ACC112 (cell line): ENCODE results near the gene TRIM50.
"Not testable (repeated sequence)": the region's sequence is repeated elsewhere in the genome, so short reads cannot be mapped to it uniquely, and the experiment has no call there.

ENCODE experiments used
- H2AFZ ChIP-seq: fragments of 200-600 bp; sonication (generic); one replicate; pipeline ENCODE4 v1.6.0; 2017; ENCODE audit warnings: antibody characterized with exemption, low read length; ENCODE audit not compliant: unreplicated experiment
- H3K27ac ChIP-seq: fragments of 200-600 bp; sonication (generic); 2 replicates; pipeline ENCODE4 v1.5.1; 2014; ENCODE audit warnings: low read depth, mild to moderate bottlenecking, antibody characterized with exemption, low read length, moderate library complexity
- H3K27me3 ChIP-seq: fragments of 200-600 bp; sonication (generic); 2 replicates; pipeline ENCODE4 v1.6.1; 2014; ENCODE audit warnings: mild to moderate bottlenecking, antibody characterized with exemption, low read length, moderate library complexity, mixed read lengths; ENCODE audit not compliant: insufficient read depth
- H3K36me3 ChIP-seq: fragments of 200-600 bp; sonication (generic); 2 replicates; pipeline ENCODE4 v1.6.1; 2016; ENCODE audit warnings: mild to moderate bottlenecking, antibody characterized with exemption, low read length, moderate library complexity, mixed read lengths; ENCODE audit not compliant: insufficient read depth
- H3K4me1 ChIP-seq: fragments of 200-600 bp; sonication (generic); one replicate; pipeline ENCODE4 v1.6.1; 2016; ENCODE audit warnings: low read length, mixed read lengths; ENCODE audit not compliant: insufficient read depth, unreplicated experiment, control insufficient read depth
- H3K4me3 ChIP-seq: fragments of 200-600 bp; sonication (generic); 2 replicates; pipeline ENCODE4 v1.5.1; 2014; ENCODE audit warnings: mild to moderate bottlenecking, low read depth, low read length
- H3K79me2 ChIP-seq: fragments of 200-600 bp; sonication (generic); one replicate; pipeline ENCODE4 v1.6.0; 2016; ENCODE audit warnings: low read length; ENCODE audit not compliant: control insufficient read depth, unreplicated experiment, insufficient read depth

The TRIM50 gene

DNA sequence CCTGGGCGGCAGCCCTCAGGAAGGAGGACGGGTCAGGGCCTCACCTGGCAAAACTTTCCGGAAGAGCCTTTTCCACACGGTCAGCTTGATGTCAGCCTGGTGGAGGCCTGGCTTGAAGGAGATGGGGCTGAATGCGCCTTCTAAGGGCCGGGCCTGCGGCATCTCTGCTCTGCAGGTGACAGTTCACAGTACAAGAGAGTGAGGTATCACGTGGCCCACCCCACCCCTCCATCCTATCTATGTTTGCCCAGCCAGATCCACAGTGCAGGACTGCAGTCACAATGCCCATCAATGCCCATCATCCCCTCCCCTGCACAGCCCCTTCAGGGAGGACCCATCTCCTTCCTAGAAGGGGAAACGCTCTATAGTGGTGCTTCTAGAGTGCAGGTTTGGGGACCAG, 11.4 kb downstream of the TRIM50 start:
- H3K79me2 ChIP-seq = no peaks in the 10 kb centered on the region
- no peak overlapping the region for H3K27ac ChIP-seq
- no peak overlapping the region for H2AFZ ChIP-seq
- H3K36me3 ChIP-seq = no peaks in the 10 kb centered on the region
- H3K4me1 ChIP-seq = no peaks in the 10 kb centered on the region
- no peak overlapping the region for H3K4me3 ChIP-seq
- no peaks in the 10 kb centered on the region for H3K27me3 ChIP-seq

GRCh38 chr7:73314271-73314670, 13.6 kb downstream of the TRIM50 start:
- Histone ChIP-seq H3K27me3 (no peaks in the 10 kb centered on the region), H2AFZ (no peak overlapping the region)

GRCh38 chr7:73313521-73313906, 14.4 kb downstream of the TRIM50 start:
- Histone ChIP-seq H3K4me1 (no peaks in the 10 kb centered on the region), H3K79me2 (no peaks in the 10 kb centered on the region), H3K4me3 (no peak overlapping the region), H3K36me3 (no peaks in the 10 kb centered on the region), H3K27ac (no peak overlapping the region), H3K27me3 (no peaks in the 10 kb centered on the region), H2AFZ (no peak overlapping the region)

More at GRCh38 chr7:73314271-73314670, 13.6 kb downstream of the TRIM50 start:
- H3K4me3 ChIP-seq = no peak overlapping the region
- no peaks in the 10 kb centered on the region for H3K4me1 ChIP-seq
- no peaks in the 10 kb centered on the region for H3K36me3 ChIP-seq
- no peak overlapping the region for H3K27ac ChIP-seq
- no peaks in the 10 kb centered on the region for H3K79me2 ChIP-seq

DNA sequence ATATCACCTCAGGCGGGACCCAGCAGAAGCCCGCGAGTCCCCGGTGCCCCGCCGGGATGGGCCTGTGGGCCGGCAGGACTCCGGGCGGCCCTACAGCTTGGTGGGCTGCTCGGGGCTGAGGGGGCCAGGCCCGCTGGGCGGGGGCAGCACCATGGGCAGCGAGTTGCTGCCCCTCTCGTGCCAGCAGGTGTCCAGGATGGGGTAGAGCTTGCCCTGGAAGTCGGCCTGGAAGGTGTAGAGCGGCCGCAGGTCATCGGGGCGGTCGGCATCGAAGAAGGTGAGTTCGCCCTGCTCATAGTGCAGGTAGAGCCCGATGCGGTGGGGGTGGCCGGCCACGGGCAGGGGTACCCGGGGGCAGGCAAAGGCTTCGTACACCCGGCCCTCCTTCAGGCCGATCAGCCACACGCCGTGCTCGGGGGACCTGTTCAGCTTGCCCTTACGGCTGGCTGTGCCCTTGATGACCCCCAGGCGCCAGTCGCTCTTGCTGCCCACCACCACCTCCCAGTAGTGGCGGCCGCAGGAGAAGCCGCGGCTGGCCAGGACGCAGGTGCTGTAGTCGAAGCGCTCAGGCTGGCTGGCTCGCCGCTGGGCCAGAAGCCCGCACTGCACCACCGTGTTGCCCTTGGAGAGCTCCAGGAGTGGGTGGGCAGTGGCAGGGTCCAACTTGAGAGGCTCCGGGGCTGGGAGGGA, 14.9 kb downstream of the TRIM50 start:
- Histone ChIP-seq H3K27ac (no peak overlapping the region), H2AFZ (no peak overlapping the region), H3K4me1 (peaks cover under 1% of the 10 kb centered on the region), H3K36me3 (no peaks in the 10 kb centered on the region), H3K4me3 (no peak overlapping the region), H3K27me3 (no peaks in the 10 kb centered on the region), H3K79me2 (no peaks in the 10 kb centered on the region)

DNA sequence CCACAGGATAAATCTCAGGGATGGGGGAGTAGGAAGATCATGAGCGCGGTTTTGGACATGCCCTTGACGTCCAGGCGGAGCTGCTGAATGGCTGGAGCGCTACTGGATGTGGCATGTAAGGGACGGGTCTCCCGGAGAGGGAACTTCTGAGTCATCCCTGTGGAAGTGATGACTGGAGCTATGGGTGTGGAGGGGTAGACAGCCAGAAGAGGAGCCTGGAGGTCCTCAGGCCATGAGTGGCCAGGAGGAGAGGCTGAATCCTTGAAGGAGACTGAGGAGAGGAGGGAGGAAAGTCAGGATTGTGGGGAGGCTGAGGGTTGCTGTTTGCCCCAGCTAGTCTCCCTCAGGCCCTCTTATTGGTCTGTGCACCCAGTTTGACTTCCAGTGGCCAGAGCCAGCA, 16.5 kb downstream of the TRIM50 start:
- not testable (repeated sequence) for H3K4me1 ChIP-seq, H3K27ac ChIP-seq, H3K27me3 ChIP-seq, H3K4me3 ChIP-seq, H3K36me3 ChIP-seq, H3K79me2 ChIP-seq, H2AFZ ChIP-seq

- Histone ChIP-seq H2AFZ (peak within 1 kb of the TSS; percentile 57), H3K4me3 (peak within 1 kb of the TSS; percentile 87), H3K79me2 (peaks cover 5% of the 10 kb centered on the region), H3K36me3 (no peaks in the 10 kb centered on the region), H3K4me1 (peaks cover 5% of the 10 kb centered on the region), H3K27me3 (no peaks in the 10 kb centered on the region), H3K27ac (no peak within 1 kb of the TSS)
Measured at GRCh38 chr7:73308665-73309214, 19.1 kb downstream of the TRIM50 start, which contains the start of gene NSUN5. Gene NSUN5, minus strand, starts transcription at chr7:73308826. Its CDS starts 36 bp downstream, at chr7:73308790.

GRCh38 chr7:73308074-73308664, 19.7 kb downstream of the TRIM50 start:
- no peaks in the 10 kb centered on the region for H3K27me3 ChIP-seq
- H3K4me1 ChIP-seq = peaks cover 5% of the 10 kb centered on the region
- H3K36me3 ChIP-seq = no peaks in the 10 kb centered on the region
- no peak overlapping the region for H3K27ac ChIP-seq
- H3K79me2 ChIP-seq = peaks cover 5% of the 10 kb centered on the region
- peak overlapping the region; percentile 87 for H3K4me3 ChIP-seq
- H2AFZ ChIP-seq = peak overlapping the region; percentile 57

DNA sequence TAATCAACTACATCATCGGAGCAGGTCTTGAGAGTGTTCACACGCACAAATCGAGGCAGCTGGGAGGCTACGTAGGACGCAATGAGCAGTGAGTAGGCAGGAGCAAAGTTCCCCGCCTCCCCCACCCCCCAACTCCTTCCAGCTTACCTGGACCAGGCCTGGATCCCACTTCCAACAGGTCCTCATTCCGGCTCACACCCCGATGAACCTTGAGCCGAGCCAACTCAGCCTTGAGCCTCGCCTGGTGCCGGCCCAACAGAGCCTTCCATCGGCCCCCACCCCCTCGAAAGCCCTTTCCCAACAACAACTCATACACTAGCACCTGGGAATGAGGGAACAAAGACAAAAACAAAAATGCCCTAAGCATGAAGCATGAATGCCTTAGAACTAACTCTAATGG, 20.4 kb downstream of the TRIM50 start:
- H3K4me1 ChIP-seq = peaks cover 5% of the 10 kb centered on the region
- no peak overlapping the region for H2AFZ ChIP-seq
- no peaks in the 10 kb centered on the region for H3K27me3 ChIP-seq
- peaks cover 5% of the 10 kb centered on the region for H3K79me2 ChIP-seq
- H3K4me3 ChIP-seq = peak overlapping the region; percentile 87
- no peak overlapping the region for H3K27ac ChIP-seq
- no peaks in the 10 kb centered on the region for H3K36me3 ChIP-seq

GRCh38 chr7:73304612-73305387, 23.1 kb downstream of the TRIM50 start:
- not testable (repeated sequence) for H3K79me2 ChIP-seq, H3K4me3 ChIP-seq, H3K4me1 ChIP-seq, H2AFZ ChIP-seq, H3K27ac ChIP-seq, H3K27me3 ChIP-seq, H3K36me3 ChIP-seq

- H3K4me1 ChIP-seq = peaks cover 5% of the 10 kb centered on the region
- peaks cover 5% of the 10 kb centered on the region for H3K79me2 ChIP-seq
- H3K4me3 ChIP-seq = no peak overlapping the region
- no peaks in the 10 kb centered on the region for H3K27me3 ChIP-seq
- H3K27ac ChIP-seq = no peak overlapping the region
- no peak overlapping the region for H2AFZ ChIP-seq
- no peaks in the 10 kb centered on the region for H3K36me3 ChIP-seq
Measured at GRCh38 chr7:73304071-73304470, 23.8 kb downstream of the TRIM50 start.
